ENCODE measurements around the gene JARID2. TPM values are rescaled to one million over a fixed set of nuclear protein-coding genes. Genes with fewer than 3 reads are reported as not detected.
"Not testable (repeated sequence)": the region's sequence is repeated elsewhere in the genome, so short reads cannot be mapped to it uniquely, and the experiment has no call there.

The JARID2 gene
- total RNA-seq, 2 donors from 2014 or later: 10.0 to 11.2 TPM

DNA sequence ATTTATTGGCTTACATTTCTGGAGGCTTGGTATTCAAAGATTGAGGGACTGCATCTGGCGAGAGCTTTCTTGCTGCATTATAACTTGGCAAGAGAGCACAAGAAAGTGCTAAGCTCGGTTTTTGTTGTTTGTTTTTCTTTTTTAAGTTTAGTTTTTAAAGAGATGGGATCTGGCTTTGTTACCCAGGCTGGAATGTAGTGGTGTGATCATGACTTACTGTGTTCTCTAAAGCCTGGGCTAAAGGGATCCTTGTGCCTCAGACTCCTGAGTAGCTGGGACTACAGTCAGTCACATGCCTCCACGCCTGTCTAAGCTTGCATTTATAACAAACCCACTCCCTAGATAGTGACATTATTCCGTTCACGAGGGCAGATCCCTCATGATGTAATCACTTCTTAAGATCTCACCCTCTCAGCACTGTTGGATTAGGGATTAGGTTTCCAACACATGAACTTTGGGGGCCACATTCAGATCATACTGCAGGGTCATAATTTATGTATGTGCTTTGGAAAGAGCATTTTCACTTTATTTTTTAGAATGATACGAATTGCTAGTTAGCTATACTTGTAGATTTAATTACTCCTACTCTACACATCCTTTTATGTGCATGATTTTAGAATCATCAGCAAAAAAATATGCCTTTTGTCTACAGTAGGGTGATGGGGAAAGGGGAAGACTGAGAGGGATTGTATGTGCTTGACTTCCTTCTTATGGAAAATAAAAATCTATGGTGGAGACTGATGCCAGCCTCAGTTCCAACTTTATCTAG lies 167.8 kb downstream of the JARID2 start:
- DNase-seq: no peak
- no peak for ATAC-seq
- intact Hi-C loops (cut with DNase I, micrococcal nuclease): no loop called here

- ATAC-seq (no peak), DNase-seq (no peak)
These were observed 168.4 kb downstream of the JARID2 start for GRCh38 chr6:15414235-15414612.

DNA sequence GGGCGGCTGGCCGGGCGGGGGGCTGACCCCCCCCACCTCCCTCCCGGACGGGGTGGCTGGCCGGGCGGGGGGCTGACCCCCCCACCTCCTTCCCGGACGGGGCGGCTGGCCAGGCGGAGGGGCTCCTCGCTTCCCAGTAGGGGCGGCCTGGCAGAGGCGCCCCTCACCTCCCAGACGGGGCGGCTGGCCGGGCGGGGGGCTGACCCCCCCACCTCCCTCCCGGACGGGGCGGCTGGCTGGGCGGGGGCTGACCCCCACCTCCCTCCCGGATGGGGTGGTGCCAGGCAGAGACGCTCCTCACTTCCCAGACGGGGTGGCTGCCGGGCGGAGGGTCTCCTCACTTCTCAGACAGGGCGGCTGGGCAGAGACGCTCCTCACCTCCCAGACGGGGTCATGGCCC lies 169.8 kb downstream of the JARID2 start:
- intact Hi-C loops (cut with DNase I, micrococcal nuclease); ATAC-seq; DNase-seq: not testable (repeated sequence)

More at GRCh38 chr6:15414235-15414612, 168.4 kb downstream of the JARID2 start:
- intact Hi-C loops (cut with DNase I, micrococcal nuclease): no loop called here

- ATAC-seq (no peak), DNase-seq (no peak)
- intact Hi-C loops (cut with DNase I, micrococcal nuclease): no loop called here
These were observed 171.2 kb downstream of the JARID2 start for GRCh38 chr6:15416932-15417509.

DNA sequence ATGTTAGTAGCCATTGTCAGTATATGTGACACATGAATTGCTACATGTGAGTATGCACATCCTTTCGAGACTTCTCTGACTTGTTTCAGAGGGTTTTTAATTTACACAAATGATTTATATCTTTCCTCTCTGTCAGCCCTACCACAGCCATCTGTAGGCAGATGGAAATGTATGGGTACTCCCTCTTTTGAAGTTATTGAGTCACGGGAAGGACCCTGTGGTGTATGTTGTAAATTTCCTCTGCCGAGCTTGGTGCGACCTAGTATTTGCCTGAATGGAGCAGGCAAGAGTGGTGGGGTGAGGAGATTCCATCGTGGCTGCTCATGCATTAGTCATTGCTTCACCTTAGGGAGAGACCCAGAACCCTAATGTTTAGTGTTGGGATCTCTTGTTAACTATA lies 171.9 kb downstream of the JARID2 start:
- no peak for DNase-seq
- no peak for ATAC-seq
- intact Hi-C loops (cut with DNase I, micrococcal nuclease): no loop called here

DNA sequence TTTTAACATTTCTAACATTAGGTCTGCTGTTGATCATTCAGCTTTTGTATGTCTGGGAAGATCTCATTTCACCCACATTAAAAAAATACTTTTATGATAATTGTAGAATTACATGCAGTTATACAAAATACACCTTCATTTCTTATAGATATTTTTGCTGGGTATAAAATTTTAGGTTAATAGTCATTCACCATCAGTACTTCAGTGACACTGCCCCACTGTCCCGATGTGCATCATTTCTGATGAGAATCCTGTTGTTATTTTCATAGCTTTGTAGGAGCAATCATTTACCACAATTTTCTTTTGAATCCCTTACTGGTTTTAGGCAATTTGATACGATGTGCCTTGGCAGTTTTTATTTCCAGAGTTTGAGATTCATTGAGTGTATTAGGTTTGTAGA lies 173.6 kb downstream of the JARID2 start:
- intact Hi-C loops (cut with DNase I, micrococcal nuclease): no loop called here
- ATAC-seq (no peak), DNase-seq (no peak)

DNA sequence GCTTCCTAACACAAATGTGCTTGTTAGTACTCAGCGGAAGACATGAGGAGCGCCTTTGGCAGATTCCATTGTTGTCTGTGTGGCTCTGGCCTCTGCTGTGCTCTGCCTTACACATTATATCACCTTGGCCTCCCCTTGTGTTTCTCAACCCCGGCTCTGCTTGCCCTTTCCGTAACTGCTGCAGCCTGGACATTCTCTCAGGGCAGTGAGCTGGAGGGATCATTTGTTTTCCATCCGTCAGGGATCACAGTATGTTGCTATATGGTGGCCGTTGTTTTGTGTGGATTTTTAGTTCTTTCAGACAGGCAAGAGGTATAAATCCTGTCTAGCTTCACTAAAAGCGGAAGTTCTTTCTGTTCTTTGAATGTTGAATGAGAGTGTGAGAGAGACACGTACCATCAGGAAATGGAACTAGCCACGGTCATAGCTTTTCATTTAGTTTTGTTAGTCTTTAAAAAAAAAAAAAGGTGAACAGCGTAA lies 175.1 kb downstream of the JARID2 start:
- intact Hi-C loops (cut with DNase I, micrococcal nuclease): no loop called here
- DNase-seq (no peak), ATAC-seq (no peak)

GRCh38 chr6:15421945-15422733 lies 176.3 kb downstream of the JARID2 start:
- DNase-seq: no peak
- intact Hi-C loops (cut with DNase I, micrococcal nuclease): no loop called here
- ATAC-seq: peak; percentile 67

DNA sequence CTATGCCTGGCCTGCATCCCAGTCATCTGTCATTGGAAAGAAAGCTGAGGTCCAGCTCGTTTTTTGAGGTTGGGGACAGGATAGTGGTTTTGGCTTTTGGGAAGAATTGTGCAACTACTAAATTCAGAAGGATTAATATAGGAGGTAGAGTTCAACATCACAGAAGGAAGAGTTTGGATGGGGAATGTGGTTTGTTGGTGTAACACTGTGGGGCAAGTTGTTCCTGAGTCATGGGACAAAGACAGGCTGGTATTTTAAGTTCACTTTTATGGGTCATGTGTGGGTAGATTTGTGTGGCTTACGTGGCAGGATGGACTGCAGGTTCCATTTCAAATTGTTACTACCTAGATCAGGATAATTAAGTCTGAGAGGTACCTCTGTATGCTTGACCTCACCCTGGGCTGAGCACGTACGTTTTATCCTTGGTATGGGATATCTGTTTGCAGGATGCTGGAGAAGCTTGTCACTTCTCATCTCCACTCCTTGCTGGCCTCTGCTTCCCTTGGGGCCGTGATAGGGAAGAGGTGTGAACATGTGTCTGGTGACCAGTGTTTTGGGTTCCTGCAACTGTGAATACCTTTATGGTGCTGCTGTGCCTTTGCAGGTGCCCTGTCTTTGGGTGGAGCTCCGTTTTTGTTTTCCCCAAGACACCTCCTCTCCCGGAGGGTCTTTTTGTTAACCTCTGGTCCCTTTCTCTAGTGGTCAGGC lies 177.6 kb downstream of the JARID2 start:
- intact Hi-C loops (cut with DNase I, micrococcal nuclease): no loop called here

DNA sequence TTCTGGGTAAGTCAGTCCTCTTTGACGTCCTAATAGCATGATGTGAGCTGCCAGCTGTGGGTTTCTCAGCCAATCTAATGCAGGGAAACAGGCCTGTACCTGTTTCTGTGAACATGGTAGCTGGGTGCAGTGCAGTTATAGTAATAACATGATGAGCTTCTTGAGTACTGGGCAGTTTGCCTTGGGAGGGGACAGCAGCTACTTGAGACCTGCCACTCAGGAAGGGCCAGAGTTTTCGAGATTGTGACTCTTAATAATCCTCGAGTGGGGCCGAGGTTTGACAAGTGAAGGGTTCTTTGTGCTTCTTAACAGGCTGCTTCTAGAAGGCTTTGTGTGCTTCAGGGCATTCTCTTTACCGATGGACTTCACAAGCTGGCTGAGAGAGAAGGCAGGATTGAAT lies 180.1 kb downstream of the JARID2 start:
- DNase-seq (no peak), ATAC-seq (no peak)
- intact Hi-C loops (cut with DNase I, micrococcal nuclease): no loop called here

More for the DNA sequence above, 177.6 kb downstream of the JARID2 start:
- ATAC-seq (no peak), DNase-seq (no peak)

GRCh38 chr6:15426395-15426794 lies 180.5 kb downstream of the JARID2 start:
- DNase-seq (no peak), ATAC-seq (peak; percentile 58)
- intact Hi-C loops (cut with DNase I, micrococcal nuclease): no loop called here

DNA sequence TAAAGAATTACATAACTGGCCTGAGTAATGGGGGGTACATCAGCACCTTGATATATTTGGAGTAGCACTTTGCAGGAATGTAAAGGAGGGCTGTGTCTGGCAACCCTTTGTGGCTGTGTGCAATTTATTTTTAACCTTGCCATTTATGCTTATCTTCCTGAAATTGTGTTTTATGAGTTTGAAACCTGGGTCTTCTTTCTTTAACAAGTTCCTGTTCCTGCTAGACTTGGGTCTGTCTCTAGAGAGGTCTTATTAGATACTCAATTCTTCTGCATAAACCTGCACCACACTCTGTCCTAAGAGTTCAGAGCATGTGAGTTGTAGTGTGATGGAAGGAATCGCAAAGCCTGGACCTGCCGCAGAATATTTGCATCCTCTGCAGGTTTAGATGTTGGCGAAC lies 181.0 kb downstream of the JARID2 start:
- intact Hi-C loops (cut with DNase I, micrococcal nuclease): no loop called here
- DNase-seq: no peak
- ATAC-seq: no peak

DNA sequence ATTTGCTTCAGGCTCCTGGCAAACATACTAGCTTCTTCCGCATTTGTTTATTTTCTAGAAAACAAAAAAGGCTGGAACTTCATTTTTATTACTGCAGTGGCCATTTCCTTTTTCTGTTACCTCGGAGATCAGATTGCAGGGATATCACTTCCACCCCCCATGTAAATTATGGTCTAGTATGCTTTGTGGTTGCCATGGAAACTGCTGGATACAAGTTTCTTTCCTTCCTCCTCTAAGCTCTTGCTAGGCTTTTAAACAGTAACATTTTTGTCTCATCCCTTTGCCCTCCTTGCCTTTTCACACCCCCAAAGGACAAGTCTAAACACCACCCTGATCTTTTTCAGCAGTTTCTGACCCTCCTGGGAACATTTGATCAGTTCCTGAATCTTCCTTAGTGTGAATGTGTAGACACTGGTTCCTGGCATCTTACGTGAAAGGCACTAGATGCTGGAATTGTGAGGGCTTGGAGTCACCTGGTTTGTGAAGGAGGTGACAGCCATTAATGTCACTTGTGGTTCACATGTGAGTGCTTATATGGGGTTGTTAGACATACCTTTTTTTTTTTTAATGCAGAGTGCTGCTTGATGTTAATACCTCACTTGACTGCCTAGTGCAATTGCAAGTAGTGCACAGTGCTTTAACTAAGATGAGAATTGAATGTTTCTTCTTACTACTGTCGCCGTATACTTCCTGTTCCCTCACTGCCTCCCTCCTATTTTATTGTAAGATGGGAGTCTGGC lies 181.6 kb downstream of the JARID2 start:
- ATAC-seq (no peak), DNase-seq (no peak)
- intact Hi-C loops (cut with DNase I, micrococcal nuclease): no loop called here

DNA sequence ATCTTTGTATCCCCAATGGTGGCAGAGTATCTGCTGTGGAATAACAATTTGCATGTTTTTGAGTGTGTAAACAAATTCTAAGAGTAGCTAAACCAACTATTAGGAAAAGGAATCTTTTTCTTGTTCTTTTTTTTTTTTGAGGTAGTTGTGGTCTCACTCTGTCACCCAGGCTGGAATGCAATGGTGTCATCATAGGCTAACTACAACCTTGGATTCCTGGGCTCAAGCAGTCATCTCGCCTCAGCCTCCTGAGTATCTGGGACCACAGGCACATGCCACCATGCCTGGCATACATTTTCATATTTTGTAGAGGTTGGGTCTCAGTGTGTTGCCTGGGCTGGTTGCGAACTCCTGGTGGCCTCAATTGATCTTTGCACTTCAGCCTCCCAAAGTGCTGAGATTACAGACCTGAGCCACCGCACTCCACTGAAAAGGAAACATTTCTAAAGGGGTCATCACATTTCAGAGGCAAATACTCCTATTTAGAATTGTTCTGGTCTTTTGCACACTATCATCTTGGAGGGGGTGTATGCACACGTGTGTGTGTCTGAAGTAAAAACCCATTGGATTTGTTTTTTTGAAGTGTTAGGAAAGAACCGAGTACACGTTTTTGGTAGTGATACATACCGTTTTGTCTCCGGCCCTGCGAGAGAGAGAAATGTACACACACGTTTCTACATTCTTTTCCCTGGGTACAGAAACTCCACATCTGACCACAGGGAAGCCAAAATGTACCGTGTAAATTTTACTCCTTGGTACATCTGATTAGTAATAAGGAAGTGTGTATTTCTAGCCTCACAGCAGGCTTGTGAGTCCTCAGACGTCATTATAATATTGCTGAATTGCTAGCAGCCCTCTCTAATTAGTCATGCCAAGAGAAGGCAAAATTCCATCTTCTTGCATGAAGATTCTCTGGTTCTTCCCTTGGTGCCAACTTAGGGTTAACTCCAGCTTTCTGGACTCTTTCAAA lies 183.6 kb downstream of the JARID2 start:
- DNase-seq: no peak
- ATAC-seq: peak; percentile 32
- intact Hi-C loops (cut with DNase I, micrococcal nuclease): no loop called here

- ATAC-seq (no peak), DNase-seq (no peak)
- intact Hi-C loops (cut with DNase I, micrococcal nuclease): no loop called here
These were observed 184.3 kb downstream of the JARID2 start for GRCh38 chr6:15430186-15430585.

DNA sequence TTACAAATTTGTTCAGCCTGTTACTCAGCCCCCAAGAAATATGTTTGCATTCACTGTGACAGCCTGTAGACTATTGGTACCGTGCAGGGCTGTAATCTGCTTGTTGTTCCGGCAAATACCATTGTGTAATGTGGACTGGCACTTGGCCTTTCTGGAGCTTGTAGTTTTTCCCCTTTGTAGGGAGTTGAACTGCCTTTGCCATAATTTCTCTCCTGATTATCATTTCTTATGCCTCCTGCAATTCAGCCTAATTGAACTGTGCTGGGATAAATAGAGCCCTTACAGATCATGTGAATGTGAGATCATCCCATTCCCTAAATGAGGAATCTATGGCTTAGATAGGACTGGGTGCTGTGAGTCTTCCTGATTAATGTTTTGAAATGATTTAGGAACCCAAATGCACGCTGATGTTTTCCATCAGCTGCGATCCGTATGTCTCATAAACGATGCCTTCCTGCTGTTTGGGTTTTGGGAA lies 185.1 kb downstream of the JARID2 start:
- ATAC-seq: no peak
- DNase-seq: no peak
- intact Hi-C loops (cut with DNase I, micrococcal nuclease): no loop called here

DNA sequence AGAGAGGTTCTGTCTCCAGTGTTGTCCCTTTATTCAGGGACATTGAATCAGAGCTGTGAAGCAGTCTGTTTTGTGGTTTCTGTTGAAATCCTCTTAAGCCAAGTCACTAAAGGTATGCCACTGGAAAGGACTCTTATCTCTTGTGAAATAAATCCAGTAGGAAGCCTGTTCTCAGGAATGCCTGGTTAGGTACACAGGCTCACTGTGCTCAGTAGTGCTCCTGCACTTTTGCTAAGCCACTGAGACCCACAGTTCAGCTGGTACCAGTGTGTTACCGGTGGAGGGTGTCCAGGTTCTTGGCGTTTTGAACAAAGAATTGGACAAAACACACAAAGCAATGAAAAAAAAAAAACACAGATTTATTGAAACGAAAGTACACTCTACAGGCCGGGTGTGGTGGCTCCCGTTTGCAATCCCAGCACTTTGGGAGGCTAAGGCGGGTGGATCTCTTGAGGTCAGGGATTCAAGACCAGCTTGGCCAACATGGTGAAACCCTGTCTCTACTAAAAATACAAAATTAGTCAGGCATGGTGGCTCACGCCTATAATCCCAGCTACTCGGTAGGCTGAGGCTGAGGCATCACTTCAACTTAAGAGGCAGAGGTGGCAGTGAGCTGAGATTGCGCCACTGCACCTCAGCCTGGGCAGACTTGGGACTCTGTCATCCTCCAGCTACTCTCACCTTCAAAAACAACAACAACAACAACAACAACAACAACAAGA lies 186.1 kb downstream of the JARID2 start:
- DNase-seq (no peak), ATAC-seq (peak; percentile 73)
- intact Hi-C loops (cut with DNase I, micrococcal nuclease): no loop called here

Data from left colon (tissue), 2 donors.